Memory B cell (primary cell): Measurements from ENCODE around the gene LDLRAD3.

Experiments used
- ATAC-seq: fragments of 150-1000 bp; cut with Tn5 transposase; 2 replicates; pipeline ENCODE4 v1.10.0; 2021; ENCODE audit warnings: low read depth, mild to moderate bottlenecking, moderate library complexity
- DNase-seq, 2 donors: peaks; one replicate each; pipeline ENCODE4 v3.0.0; 2022; ENCODE audit warnings: low spot score in 2 of 2
- H3K27ac Mint-ChIP-seq: one replicate; pipeline ENCODE4 v1.8.0; 2022; ENCODE audit warnings: mild to moderate bottlenecking, moderate library complexity, mixed read lengths
- H3K27me3 Mint-ChIP-seq: one replicate; pipeline ENCODE4 v1.8.0; 2022; ENCODE audit warnings: mixed read lengths
- H3K36me3 Mint-ChIP-seq: one replicate; pipeline ENCODE4 v1.8.0; 2022; ENCODE audit warnings: mild to moderate bottlenecking, mixed read lengths
- H3K4me1 Mint-ChIP-seq: one replicate; pipeline ENCODE4 v1.8.0; 2022; ENCODE audit warnings: mixed read lengths
- H3K4me3 Mint-ChIP-seq: one replicate; pipeline ENCODE4 v1.8.0; 2022; ENCODE audit warnings: mild to moderate bottlenecking, moderate library complexity, mixed read lengths
- H3K9me3 Mint-ChIP-seq: one replicate; pipeline ENCODE4 v1.8.0; 2022; ENCODE audit warnings: mixed read lengths

The LDLRAD3 gene

GRCh38 chr11:36268337-36268985 lies 324.6 kb downstream of the LDLRAD3 start:
- Mint-ChIP-seq H3K4me1 (no peaks in the 10 kb centered on the region), H3K27me3 (peaks cover 2% of the 10 kb centered on the region), H3K27ac (no peak overlapping the region), H3K9me3 (peaks cover 3% of the 10 kb centered on the region), H3K4me3 (no peak overlapping the region), H3K36me3 (peaks cover 33% of the 10 kb centered on the region)
- ATAC-seq (no peak), DNase-seq (no peak)

DNA sequence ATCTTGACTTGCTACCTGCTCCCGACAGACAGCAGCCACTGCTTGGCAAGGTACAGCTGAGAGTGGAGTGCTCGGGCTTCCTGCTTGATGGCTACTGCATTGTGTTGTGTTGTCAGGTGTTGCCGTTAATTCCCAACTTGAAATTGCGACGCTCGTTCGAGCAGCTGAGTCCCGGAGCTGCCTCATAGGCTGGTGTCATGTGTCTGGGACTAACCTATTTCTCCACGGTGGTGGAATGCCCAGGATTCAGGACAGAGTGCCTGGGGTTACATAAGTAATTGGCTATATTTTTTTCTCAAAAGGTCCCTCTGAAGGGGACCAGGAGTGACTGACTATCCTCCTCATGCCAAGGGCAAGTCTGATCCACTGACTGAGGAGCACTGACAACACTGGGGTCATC lies 326.8 kb downstream of the LDLRAD3 start:
- Mint-ChIP-seq H3K4me1 (no peaks in the 10 kb centered on the region), H3K27me3 (no peaks in the 10 kb centered on the region), H3K9me3 (peaks cover 3% of the 10 kb centered on the region), H3K27ac (no peak overlapping the region), H3K36me3 (peaks cover 50% of the 10 kb centered on the region), H3K4me3 (no peak overlapping the region)
- DNase-seq (no peak), ATAC-seq (no peak)

DNA sequence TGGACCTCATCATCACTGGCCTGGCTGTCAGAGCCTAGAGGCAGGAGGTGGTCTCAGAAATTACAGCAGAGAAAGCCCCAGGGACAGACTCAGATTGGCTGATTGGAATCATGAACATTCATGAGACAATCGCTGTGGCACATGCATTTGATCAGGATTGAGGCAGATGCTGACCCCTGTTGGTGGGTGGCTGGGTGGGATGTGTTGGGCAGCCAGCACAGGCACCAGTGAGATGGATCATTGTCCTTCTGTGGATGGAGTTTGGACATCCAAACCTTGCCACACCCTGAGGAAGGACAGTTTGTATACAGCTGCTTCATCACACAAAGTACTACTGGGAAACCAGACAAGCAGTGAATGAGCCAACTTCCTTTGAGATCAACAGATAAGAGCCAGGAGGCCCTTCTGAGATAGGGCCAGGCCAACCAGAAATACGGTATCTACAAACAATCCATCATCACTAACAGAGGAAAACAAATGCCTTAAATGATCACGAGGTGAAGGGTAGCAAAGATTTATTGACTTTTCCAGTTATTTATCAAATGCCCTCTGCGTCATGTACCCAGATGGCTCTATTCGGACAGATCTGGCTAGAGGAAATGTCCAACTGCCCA lies 328.0 kb downstream of the LDLRAD3 start:
- no peak for ATAC-seq
- no peak for DNase-seq
- Mint-ChIP-seq H3K36me3 (peaks cover 54% of the 10 kb centered on the region), H3K27me3 (no peaks in the 10 kb centered on the region), H3K27ac (no peak overlapping the region), H3K4me1 (no peaks in the 10 kb centered on the region), H3K9me3 (peaks cover 3% of the 10 kb centered on the region), H3K4me3 (no peak overlapping the region)

- no peaks in the 10 kb centered on the region for H3K4me1 Mint-ChIP-seq
- ATAC-seq: no peak
- no peaks in the 10 kb centered on the region for H3K27me3 Mint-ChIP-seq
- H3K9me3 Mint-ChIP-seq: peaks cover 3% of the 10 kb centered on the region
- peaks cover 59% of the 10 kb centered on the region for H3K36me3 Mint-ChIP-seq
- H3K4me3 Mint-ChIP-seq: no peak overlapping the region
- DNase-seq: no peak
- no peak overlapping the region for H3K27ac Mint-ChIP-seq
Measured at GRCh38 chr11:36273110-36273509, 329.2 kb downstream of the LDLRAD3 start.

DNA sequence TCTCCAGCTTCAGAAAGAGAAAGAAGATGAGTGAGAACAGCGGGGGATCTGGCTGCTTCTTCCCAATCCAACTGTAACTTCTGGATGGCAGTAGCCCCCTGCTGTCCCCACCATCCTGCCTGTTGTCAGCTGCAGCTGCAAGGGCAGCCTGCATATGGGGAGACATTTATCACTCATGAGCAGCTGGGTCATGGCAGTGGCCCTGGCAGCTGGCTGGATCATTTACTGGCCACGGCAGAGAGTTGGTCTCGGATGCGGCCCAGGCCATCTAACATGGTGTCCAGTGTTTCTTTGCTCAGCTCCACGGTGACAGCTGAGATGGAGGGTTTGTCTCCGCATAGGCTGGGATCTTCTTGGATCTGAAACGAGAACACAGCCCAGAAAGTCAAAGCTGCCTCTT lies 330.6 kb downstream of the LDLRAD3 start:
- H3K27me3 Mint-ChIP-seq: no peaks in the 10 kb centered on the region
- no peaks in the 10 kb centered on the region for H3K4me1 Mint-ChIP-seq
- H3K36me3 Mint-ChIP-seq: peaks cover 60% of the 10 kb centered on the region
- no peak overlapping the region for H3K4me3 Mint-ChIP-seq
- no peak for ATAC-seq
- DNase-seq: no peak
- H3K9me3 Mint-ChIP-seq: peaks cover 3% of the 10 kb centered on the region
- H3K27ac Mint-ChIP-seq: no peak overlapping the region

DNA sequence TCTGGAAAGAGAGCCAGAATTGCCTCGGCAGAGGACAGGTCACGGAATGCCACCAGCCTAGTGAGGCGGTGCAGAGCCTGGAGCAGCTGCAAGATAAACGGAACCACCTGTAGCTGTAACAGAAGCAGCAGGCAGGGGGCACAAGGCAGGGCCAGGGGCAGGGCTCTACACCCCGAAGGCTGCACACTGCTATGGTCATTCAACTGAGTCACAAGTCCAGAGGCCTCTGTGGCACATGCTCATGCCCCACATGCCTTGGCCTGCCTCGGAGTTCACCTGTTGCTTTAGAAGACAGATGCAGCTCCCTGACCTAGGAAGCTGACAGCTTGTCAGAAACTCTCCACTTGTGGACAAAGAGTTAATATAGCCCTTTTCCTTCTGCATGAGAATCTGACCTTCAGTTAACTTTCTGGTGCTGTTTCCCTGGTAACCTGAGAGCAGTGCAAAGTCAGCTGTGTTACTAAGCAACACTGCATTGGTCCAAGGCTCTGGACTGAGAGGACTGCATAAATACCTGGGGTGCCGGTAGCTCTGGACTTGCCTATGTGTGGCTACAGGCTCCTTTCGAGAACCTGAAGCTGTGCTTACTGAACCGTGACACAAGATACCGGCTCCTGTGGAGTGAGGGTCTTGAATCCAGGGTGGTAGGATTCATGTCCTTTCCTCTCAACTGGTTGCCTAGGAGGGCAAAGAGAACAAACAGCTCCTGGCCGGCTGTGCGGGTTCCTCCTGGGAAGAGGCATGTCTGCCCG lies 334.8 kb downstream of the LDLRAD3 start:
- peaks cover 7% of the 10 kb centered on the region for H3K4me1 Mint-ChIP-seq
- no peaks in the 10 kb centered on the region for H3K27me3 Mint-ChIP-seq
- H3K9me3 Mint-ChIP-seq: peaks cover 3% of the 10 kb centered on the region
- DNase-seq (no peak), ATAC-seq (no peak)
- H3K27ac Mint-ChIP-seq: no peak overlapping the region
- peaks cover 48% of the 10 kb centered on the region for H3K36me3 Mint-ChIP-seq
- H3K4me3 Mint-ChIP-seq: no peak overlapping the region

GRCh38 chr11:36280531-36280930 lies 336.7 kb downstream of the LDLRAD3 start:
- H3K36me3 Mint-ChIP-seq: peaks cover 35% of the 10 kb centered on the region
- H3K4me3 Mint-ChIP-seq: no peak overlapping the region
- peaks cover 3% of the 10 kb centered on the region for H3K9me3 Mint-ChIP-seq
- H3K27me3 Mint-ChIP-seq: no peaks in the 10 kb centered on the region
- H3K27ac Mint-ChIP-seq: no peak overlapping the region
- DNase-seq (no peak), ATAC-seq (no peak)
- H3K4me1 Mint-ChIP-seq: peaks cover 10% of the 10 kb centered on the region
